ENCODE results near the gene PLCD3.

GRCh38 chr17:45060797-45061605, 71.3 kb downstream of the PLCD3 start, which contains the start of gene NMT1:
- TF ChIP-seq CHD2 (IDR thresholded peaks at IDR 0.05; ENCODE audit: low read length, partially characterized antibody) (peak; percentile 98), CTCF (IDR thresholded peaks at IDR 0.05) (no peak), RFX5 (IDR thresholded peaks at IDR 0.05; ENCODE audit: low read length) (no peak), IRF3 (IDR thresholded peaks at IDR 0.05; ENCODE audit: low read depth, low read length) (peak; percentile 43), GABPA (IDR thresholded peaks at IDR 0.05; ENCODE audit: low read depth) (peak; percentile 67), SIN3A (IDR thresholded peaks at IDR 0.05; ENCODE audit: borderline replicate concordance, low read depth, low read length) (no peak; the same call in 1 of the 2 replicates)
